PFSK-1 (cell line): ENCODE results near the gene SNAP25.

Source experiments
- FOXP2 ChIP-seq: optimal IDR thresholded peaks from 2 replicates; pipeline ENCODE3; 2011; ENCODE audit warnings: borderline replicate concordance, control low read depth, inconsistent platforms; ENCODE audit not compliant: insufficient read depth; ENCODE audit errors: extremely low read length, extremely low read depth
- POLR2AphosphoS5 ChIP-seq: IDR thresholded peaks from 2 replicates; pipeline ENCODE4 v1.6.1; 2012; ENCODE audit warnings: low read depth, mild to moderate bottlenecking, control low read depth, low read length, moderate library complexity
- REST ChIP-seq, 2 experiments: IDR thresholded peaks; 2 replicates each; pipeline versions ENCODE4 v1.6.1 to v1.8.0; 2011 to 2012; ENCODE audit warnings: low read depth in 2 of 2, low read length in 2 of 2, control low read depth in 1 of 2, inconsistent platforms in 1 of 2, mild to moderate bottlenecking in 1 of 2, moderate library complexity in 1 of 2; ENCODE audit not compliant: insufficient read depth in 1 of 2
- SIN3A ChIP-seq: IDR thresholded peaks from 2 replicates; pipeline ENCODE4 v1.6.1; 2012; ENCODE audit warnings: mild to moderate bottlenecking, low read length, moderate library complexity, borderline replicate concordance; ENCODE audit not compliant: insufficient read depth
- TAF1 ChIP-seq: IDR thresholded peaks from 2 replicates; pipeline ENCODE4 v1.6.1; 2012; ENCODE audit warnings: low read length, control low read depth, borderline replicate concordance; ENCODE audit not compliant: insufficient read depth

Gene SNAP25

GRCh38 chr20:10249048-10249770, 30.6 kb downstream of the SNAP25 start:
- TF ChIP-seq FOXP2: no peak
- TF ChIP-seq REST (IDR thresholded peaks at IDR 0.05; ENCODE audit: insufficient read depth in 1 of 2, low read depth in 2 of 2, low read length in 2 of 2): no peak
- no peak for TF ChIP-seq SIN3A
- no peak for TF ChIP-seq TAF1
- no peak for TF ChIP-seq POLR2AphosphoS5

- TF ChIP-seq SIN3A: no peak
- no peak for TF ChIP-seq FOXP2
- no peak for TF ChIP-seq TAF1
- TF ChIP-seq POLR2AphosphoS5: no peak
- no peak for TF ChIP-seq REST (IDR thresholded peaks at IDR 0.05; ENCODE audit: insufficient read depth in 1 of 2, low read depth in 2 of 2, low read length in 2 of 2)
Measured at GRCh38 chr20:10249822-10250221, 31.2 kb downstream of the SNAP25 start.

GRCh38 chr20:10250902-10251301, 32.3 kb downstream of the SNAP25 start:
- TF ChIP-seq SIN3A: no peak
- TF ChIP-seq REST (IDR thresholded peaks at IDR 0.05; ENCODE audit: insufficient read depth in 1 of 2, low read depth in 2 of 2, low read length in 2 of 2): no peak
- TF ChIP-seq FOXP2: no peak
- TF ChIP-seq POLR2AphosphoS5: no peak
- no peak for TF ChIP-seq TAF1

GRCh38 chr20:10253780-10254179, 35.1 kb downstream of the SNAP25 start:
- TF ChIP-seq SIN3A (no peak), FOXP2 (no peak), REST (IDR thresholded peaks at IDR 0.05; ENCODE audit: insufficient read depth in 1 of 2, low read depth in 2 of 2, low read length in 2 of 2) (no peak), TAF1 (no peak), POLR2AphosphoS5 (no peak)

GRCh38 chr20:10255846-10256245, 37.2 kb downstream of the SNAP25 start:
- no peak for TF ChIP-seq FOXP2
- no peak for TF ChIP-seq SIN3A
- TF ChIP-seq TAF1: no peak

GRCh38 chr20:10259166-10259565, 40.5 kb downstream of the SNAP25 start:
- no peak for TF ChIP-seq REST (IDR thresholded peaks at IDR 0.05; ENCODE audit: insufficient read depth in 1 of 2, low read depth in 2 of 2, low read length in 2 of 2)
- no peak for TF ChIP-seq SIN3A
- no peak for TF ChIP-seq TAF1
- no peak for TF ChIP-seq FOXP2
- no peak for TF ChIP-seq POLR2AphosphoS5
